H1 (cell line): ENCODE data around the gene EIF2A. TPM values are rescaled to one million over a fixed set of nuclear protein-coding genes. Genes with fewer than 3 reads are reported as not detected.

Experiments used
- CTCF ChIA-PET: fragments of 300-600 bp; sonication (Branson Sonifier 250); formaldehyde crosslinking; loops from one replicate; lab custom pipeline; 2021; ENCODE audit not compliant: partially characterized antibody; lab: Charles Lee
- POLR2A ChIA-PET: fragments of 300-600 bp; sonication (Branson Sonifier 250); formaldehyde crosslinking; loops from one replicate; lab custom pipeline; 2021; ENCODE audit warnings: inconsistent platforms; ENCODE audit not compliant: partially characterized antibody; lab: Charles Lee
- DNase-seq, 2 experiments: peaks; one replicate each; pipeline versions ENCODE4 v3.0.0 to v3.0.0-alpha.2; 2010 to 2022; ENCODE audit warnings: low spot score in 2 of 2, low read depth in 1 of 2, mixed read lengths in 1 of 2
- FAIRE-seq: peaks from 2 replicates; lab custom pipeline; 2011; peaks lifted over from hg19 to GRCh38; lab: Jason Lieb, UNC
- H2AFZ ChIP-seq: 2 replicates; pipeline ENCODE4 v1.8.1; 2012; ENCODE audit warnings: low read length, inconsistent platforms
- H2AK5ac ChIP-seq: 2 replicates; pipeline ENCODE4 v1.6.1; 2013; ENCODE audit warnings: low read depth, low read length
- H2BK120ac ChIP-seq: replicated peaks from 2 replicates; pipeline ENCODE3; 2013; ENCODE audit warnings: low read depth, low read length, inconsistent platforms
- H2BK12ac ChIP-seq: 2 replicates; pipeline ENCODE4 v1.6.1; 2013; ENCODE audit warnings: low read depth, low read length
- H2BK15ac ChIP-seq: 2 replicates; pipeline ENCODE4 v1.6.1; 2013; ENCODE audit warnings: low read length
- H2BK20ac ChIP-seq: 2 replicates; pipeline ENCODE4 v1.6.1; 2013; ENCODE audit warnings: low read length
- H2BK5ac ChIP-seq: 2 replicates; pipeline ENCODE4 v1.6.1; 2013; ENCODE audit warnings: low read depth, low read length
- H3K14ac ChIP-seq: 2 replicates; pipeline ENCODE4 v1.6.1; 2013; ENCODE audit warnings: inconsistent platforms; ENCODE audit not compliant: insufficient read length
- H3K18ac ChIP-seq: 2 replicates; pipeline ENCODE4 v1.6.1; 2013; ENCODE audit warnings: low read length; ENCODE audit errors: extremely low read depth
- H3K23ac ChIP-seq: 2 replicates; pipeline ENCODE4 v1.6.1; 2013; ENCODE audit warnings: inconsistent platforms; ENCODE audit not compliant: insufficient read length
- H3K23me2 ChIP-seq: 2 replicates; pipeline ENCODE4 v1.6.1; 2013; ENCODE audit warnings: low read depth, low read length
- H3K27ac ChIP-seq: 2 replicates; pipeline ENCODE4 v1.6.1; 2011; ENCODE audit warnings: low read depth, low read length, inconsistent platforms
- H3K27me3 ChIP-seq, 4 experiments: replicated peaks in 1 of 4; 1 replicate in 1 of 4; 2 replicates in 3 of 4; pipeline versions ENCODE4 v1.6.1 to v1.8.1; 2011 to 2013; ENCODE audit warnings: low read length in 3 of 4, mild to moderate bottlenecking in 3 of 4, inconsistent platforms in 2 of 4, mixed read lengths in 2 of 4, moderate library complexity in 1 of 4; ENCODE audit not compliant: control insufficient read depth in 3 of 4, insufficient read depth in 3 of 4; ENCODE audit errors: extremely low read depth in 1 of 4
- H3K36me3 ChIP-seq, 4 experiments: 2 replicates each; pipeline versions ENCODE4 v1.6.1 to v1.8.1; 2011 to 2013; ENCODE audit warnings: mild to moderate bottlenecking in 4 of 4, low read length in 3 of 4, moderate library complexity in 2 of 4, control low read depth in 1 of 4, inconsistent platforms in 1 of 4; ENCODE audit not compliant: insufficient read depth in 4 of 4, control insufficient read depth in 2 of 4
- H3K4ac ChIP-seq: replicated peaks from 2 replicates; pipeline ENCODE3; 2013; ENCODE audit warnings: low read length, low read depth, mixed read lengths, inconsistent platforms; ENCODE audit not compliant: insufficient read length
- H3K4me1 ChIP-seq, 4 experiments: replicated peaks in 1 of 4; 1 replicate in 1 of 4; 2 replicates in 3 of 4; pipeline versions ENCODE4 v1.6.1 to v1.8.1; 2011 to 2013; ENCODE audit warnings: low read length in 3 of 4, inconsistent platforms in 2 of 4, mixed read lengths in 1 of 4; ENCODE audit not compliant: insufficient read depth in 4 of 4, control insufficient read depth in 3 of 4
- H3K4me2 ChIP-seq, 2 experiments: 2 replicates each; pipeline versions ENCODE4 v1.6.1 to v1.8.1; 2011 to 2013; ENCODE audit warnings: low read depth in 2 of 2, low read length in 2 of 2, control low read depth in 1 of 2, inconsistent platforms in 1 of 2, mild to moderate bottlenecking in 1 of 2; ENCODE audit not compliant: insufficient read depth in 1 of 2
- H3K4me3 ChIP-seq, 4 experiments: fragments of 200-600, 300-600 bp in 1 of 4; sonication (generic), shearing (Covaris generic), sonication (Bioruptor Twin) in 1 of 4; 2 replicates each; pipeline versions ENCODE4 v1.5.1 to v1.8.1; 2011 to 2016; ENCODE audit warnings: low read length in 4 of 4, low read depth in 3 of 4, control low read depth in 2 of 4, inconsistent platforms in 2 of 4, mild to moderate bottlenecking in 2 of 4, mixed read lengths in 1 of 4, moderate library complexity in 1 of 4; ENCODE audit not compliant: insufficient read depth in 2 of 4; ENCODE audit errors: extremely low read depth in 1 of 4
- H3K56ac ChIP-seq: replicated peaks from 2 replicates; pipeline ENCODE3; 2013; ENCODE audit warnings: low read depth, mild to moderate bottlenecking, mixed read lengths, low read length, inconsistent platforms; ENCODE audit not compliant: insufficient read length
- H3K79me1 ChIP-seq: 2 replicates; pipeline ENCODE4 v1.6.1; 2013; ENCODE audit warnings: low read depth, low read length, control low read depth
- H3K79me2 ChIP-seq, 2 experiments: 2 replicates each; pipeline versions ENCODE4 v1.6.1 to v1.8.1; 2012 to 2013; ENCODE audit warnings: low read length in 2 of 2, mild to moderate bottlenecking in 2 of 2, inconsistent platforms in 1 of 2; ENCODE audit not compliant: insufficient read depth in 2 of 2, control insufficient read depth in 1 of 2
- H3K9ac ChIP-seq, 4 experiments: replicated peaks in 1 of 4; 1 replicate in 1 of 4; 2 replicates in 3 of 4; pipeline versions ENCODE4 v1.6.1 to v1.8.1; 2011 to 2013; ENCODE audit warnings: low read depth in 3 of 4, low read length in 3 of 4, control low read depth in 2 of 4, mild to moderate bottlenecking in 2 of 4, moderate library complexity in 2 of 4, inconsistent platforms in 1 of 4; ENCODE audit errors: extremely low read depth in 1 of 4
- H3K9me3 ChIP-seq, 2 experiments: 2 replicates each; pipeline versions ENCODE4 v1.6.1 to v1.8.1; 2012 to 2013; ENCODE audit warnings: mild to moderate bottlenecking in 2 of 2, moderate library complexity in 2 of 2, control low read depth in 1 of 2, inconsistent platforms in 1 of 2, low read depth in 1 of 2, low read length in 1 of 2, mixed read lengths in 1 of 2; ENCODE audit not compliant: insufficient read depth in 2 of 2
- H4K20me1 ChIP-seq, 2 experiments: replicated peaks in 1 of 2; 2 replicates each; pipeline versions ENCODE3 to v1.8.1; 2011 to 2013; ENCODE audit warnings: inconsistent platforms in 2 of 2, low read length in 2 of 2, mild to moderate bottlenecking in 1 of 2; ENCODE audit not compliant: insufficient read depth in 2 of 2, control insufficient read depth in 1 of 2
- H4K5ac ChIP-seq: 2 replicates; pipeline ENCODE4 v1.6.1; 2013; ENCODE audit warnings: low read length, low read depth, mixed read lengths, inconsistent platforms; ENCODE audit not compliant: insufficient read length
- H4K8ac ChIP-seq: 2 replicates; pipeline ENCODE4 v1.8.0; 2013; ENCODE audit warnings: mild to moderate bottlenecking, moderate library complexity, low read length, inconsistent platforms; ENCODE audit not compliant: insufficient read depth; ENCODE audit errors: extremely low read depth
- H4K91ac ChIP-seq: replicated peaks from 2 replicates; pipeline ENCODE3; 2013; ENCODE audit warnings: low read length, mixed read lengths, inconsistent platforms; ENCODE audit not compliant: insufficient read length
- MAFK ChIP-seq: IDR thresholded peaks from 2 replicates; pipeline ENCODE4 v1.6.1; 2012; ENCODE audit warnings: low read depth, mild to moderate bottlenecking, improper control_type of control experiment, low read length
- POLR2A ChIP-seq, 2 experiments: IDR thresholded peaks; 1 replicate in 1 of 2; 2 replicates in 1 of 2; pipeline ENCODE4 v1.6.1; 2011; ENCODE audit warnings: low read depth in 2 of 2, low read length in 2 of 2, mild to moderate bottlenecking in 2 of 2; ENCODE audit errors: control extremely low read depth in 1 of 2
- WGBS, 2 experiments: shearing (Covaris generic) in 1 of 2; methylation state at CpG; one replicate each; pipeline versions ENCODE4 v1.1.6 to v1.1.7; 2013 to 2015; ENCODE audit warnings: low lambda C conversion rate in 2 of 2, mixed read lengths in 2 of 2, inconsistent platforms in 1 of 2, low coverage in 1 of 2, missing lambda C conversion rate in 1 of 2; ENCODE audit not compliant: insufficient replicate concordance in 2 of 2, insufficient coverage in 1 of 2, insufficient read length in 1 of 2; ENCODE audit errors: extremely low coverage in 1 of 2, missing lambda C conversion rate in 1 of 2; 5-methylcytosine and 5-hydroxymethylcytosine counted together
- polyA plus RNA-seq, 7 experiments: library from polyadenylated mRNA; depleted of rRNA in 3 of 7; stranded (reverse) in 5 of 7; unstranded in 2 of 7; fragments of >200 nt in 5 of 7; fragments of 200-250 nt in 2 of 7; gene quantifications; 1 replicate in 5 of 7; 2 replicates in 1 of 7; 4 replicates in 1 of 7; pipeline versions ENCODE4 v1.2.1 to v1.2.3, GENCODE V29; 2011 to 2013; ENCODE audit warnings: missing spikeins in 2 of 7, mixed read lengths in 2 of 7
- total RNA-seq: library from RNA; stranded (reverse); fragmentation: NEBNext Ultra II Directional; extraction: Animal tissue kit (Norgen Biotek cat#: 25700); gene quantifications from 2 replicates; pipeline ENCODE4 v1.2.1, GENCODE V29; 2021

The EIF2A gene
- total and polyA plus RNA-seq, 2 of the 8 experiments (the other 6 are each of a cell fraction or from before 2014, with no cell fraction given), result 59.3 to 91.6 TPM

- Histone ChIP-seq H3K56ac (no peak overlapping the region), H3K14ac (no peak overlapping the region), H4K20me1 (peaks cover 2 to 12% of the 10 kb centered on the region in 2 experiments), H3K27ac (no peak overlapping the region), H2AK5ac (no peak overlapping the region), H2BK5ac (no peak overlapping the region), H2AFZ (no peak overlapping the region), H3K4me2 (peak overlapping the region; percentile 29 to 34; a peak in 2 of 4 replicates), H3K18ac (no peak overlapping the region), H3K36me3 (peaks cover 0 to 8% (median 3%) of the 10 kb centered on the region in 4 experiments; a peak in 3 of 8 replicates), H4K91ac (no peak overlapping the region), H3K23ac (no peak overlapping the region), H3K27me3 (no peaks in the 10 kb centered on the region), H3K79me2 (peaks cover 20 to 90% of the 10 kb centered on the region in 2 experiments), H2BK12ac (no peak overlapping the region), H2BK120ac (no peak overlapping the region), H3K4me1 (peaks cover 2 to 7% (median 3%) of the 10 kb centered on the region in 4 experiments; a peak in 5 of 7 replicates)
- ChIA-PET CTCF (interaction anchor here (0.8 kb wide), 1 partner anchor 18 kb away, joined by 3 read pairs; no protein-coding TSS in a partner anchor), POLR2A (interaction anchor here (0.9 to 1.4 kb wide), 2 partner anchors 12 to 156 kb away, joined by 3 to 5 read pairs; no protein-coding TSS in a partner anchor)
- no peak for FAIRE-seq
- 77% methylated on average over 8 of the region's 8 CpGs; no CpG with 5 or more reads in 1 of the 2 experiments for WGBS, 2 experiments
- no peak for DNase-seq
- TF ChIP-seq POLR2A (IDR thresholded peaks at IDR 0.05; ENCODE audit: control extremely low read depth in 1 of 2, low read depth in 2 of 2, low read length in 2 of 2) (0 out of 3 replicates have a peak, but pooled peaks of 1 of the 2 experiments have one; percentile 18), MAFK (no peak)
- TF ChIP-seq, all 59 proteins: peak for 1
- no peak overlapping the region for H2BK15ac ChIP-seq
- no peaks in the 10 kb centered on the region; the same call in 1 of the 2 replicates for H3K79me1 ChIP-seq
- H3K4ac ChIP-seq, result no peak overlapping the region
- H3K23me2 ChIP-seq, result peaks cover 4% of the 10 kb centered on the region
- H3K9me3 ChIP-seq, result no peaks in the 10 kb centered on the region
- no peak overlapping the region for H3K9ac ChIP-seq
- H2BK20ac ChIP-seq, result no peak overlapping the region
- no peak overlapping the region for H4K5ac ChIP-seq
- H4K8ac ChIP-seq, result no peak overlapping the region
- no peak overlapping the region for H3K4me3 ChIP-seq
Observed at GRCh38 chr3:150607267-150608065, 60.9 kb downstream of the EIF2A start.
